ENCODE data around the gene ATP2C1.
"Not testable (repeated sequence)": the region's sequence is repeated elsewhere in the genome, so short reads cannot be mapped to it uniquely, and the experiment has no call there.

- TF ChIP-seq GATA2 (IDR thresholded peaks at IDR 0.05; ENCODE audit: insufficient read depth, insufficient read length, low read depth, low read length); EZH2 (IDR thresholded peaks at IDR 0.05; ENCODE audit: borderline replicate concordance, low read depth, low read length, severe bottlenecking); CTCF (IDR thresholded peaks at IDR 0.05; ENCODE audit: extremely low read depth in 1 of 2, insufficient read depth in 1 of 2, low read depth in 1 of 2, low read length in 2 of 2); FOS (IDR thresholded peaks at IDR 0.05; ENCODE audit: borderline replicate concordance, insufficient read depth, low read length); POLR2AphosphoS5 (IDR thresholded peaks at IDR 0.05; ENCODE audit: insufficient read depth, low read depth, low read length); MYC (IDR thresholded peaks at IDR 0.05; ENCODE audit: low read depth, low read length): not testable (repeated sequence)
These were observed 31.8 kb upstream of the ATP2C1 start for GRCh38 chr3:130862130-130862529.

Data from endothelial cell of umbilical vein (primary cell).